Astrocyte (in vitro differentiated cells and primary cell): ENCODE measurements around the gene TENT5A. TPM values are rescaled to one million over a fixed set of nuclear protein-coding genes. Genes with fewer than 3 reads are reported as not detected.
A peak's percentile ranks its signal among the peaks of the same experiment; 100 is the strongest.

Experiments
- DNase-seq: peaks from one replicate; pipeline ENCODE4 v3.0.0-alpha.2; 2010; ENCODE audit warnings: low read depth
- FAIRE-seq: peaks from 2 replicates; lab custom pipeline; 2011; peaks lifted over from hg19 to GRCh38; lab: Jason Lieb, UNC
- H2AFZ ChIP-seq: 2 replicates; pipeline ENCODE4 v1.6.0; 2012; ENCODE audit warnings: low read depth, low read length, inconsistent platforms
- H3K27ac ChIP-seq: 2 replicates; pipeline ENCODE4 v1.5.1; 2011; ENCODE audit warnings: low read depth, low read length, inconsistent platforms
- H3K27me3 ChIP-seq: 2 replicates; pipeline ENCODE4 v1.6.0; 2011; ENCODE audit warnings: low read length, inconsistent platforms; ENCODE audit not compliant: insufficient read depth
- H3K36me3 ChIP-seq: 2 replicates; pipeline ENCODE4 v1.5.1; 2011; ENCODE audit warnings: low read length, inconsistent platforms; ENCODE audit not compliant: insufficient read depth
- H3K4me1 ChIP-seq: 2 replicates; pipeline ENCODE4 v1.5.1; 2011; ENCODE audit warnings: low read length, inconsistent platforms; ENCODE audit not compliant: insufficient read depth
- H3K4me2 ChIP-seq: 2 replicates; pipeline ENCODE4 v1.6.0; 2012; ENCODE audit warnings: low read length, inconsistent platforms
- H3K4me3 ChIP-seq: 2 replicates; pipeline ENCODE4 v1.5.1; 2011; ENCODE audit warnings: low read depth, mild to moderate bottlenecking, low read length, inconsistent platforms; ENCODE audit not compliant: insufficient read depth
- H3K79me2 ChIP-seq: 2 replicates; pipeline ENCODE4 v1.6.0; 2012; ENCODE audit warnings: mild to moderate bottlenecking, low read length, inconsistent platforms; ENCODE audit not compliant: insufficient read depth
- H3K9ac ChIP-seq: 2 replicates; pipeline ENCODE4 v1.6.0; 2012; ENCODE audit warnings: mild to moderate bottlenecking, low read length, inconsistent platforms
- H3K9me3 ChIP-seq: 2 replicates; pipeline ENCODE4 v1.5.1; 2012; ENCODE audit warnings: low read depth, mild to moderate bottlenecking, low read length, inconsistent platforms; ENCODE audit not compliant: insufficient read depth
- H4K20me1 ChIP-seq: 2 replicates; pipeline ENCODE4 v1.6.0; 2012; ENCODE audit warnings: low read length, inconsistent platforms; ENCODE audit not compliant: insufficient read depth
- H3K27ac Mint-ChIP-seq: one replicate; pipeline ENCODE4 v1.8.0; 2021; ENCODE audit warnings: mild to moderate bottlenecking, mixed read lengths; ENCODE audit not compliant: unreplicated experiment
- H3K27me3 Mint-ChIP-seq: one replicate; pipeline ENCODE4 v1.8.0; 2021; ENCODE audit warnings: low read depth, mixed read lengths; ENCODE audit not compliant: unreplicated experiment
- H3K36me3 Mint-ChIP-seq: one replicate; pipeline ENCODE4 v1.8.0; 2021; ENCODE audit warnings: low read depth, mixed read lengths; ENCODE audit not compliant: unreplicated experiment
- H3K4me1 Mint-ChIP-seq: one replicate; pipeline ENCODE4 v1.8.0; 2021; ENCODE audit warnings: low read depth, mixed read lengths; ENCODE audit not compliant: unreplicated experiment
- H3K4me3 Mint-ChIP-seq: one replicate; pipeline ENCODE4 v1.8.0; 2021; ENCODE audit warnings: mild to moderate bottlenecking, moderate library complexity, mixed read lengths; ENCODE audit not compliant: unreplicated experiment
- H3K9me3 Mint-ChIP-seq: one replicate; pipeline ENCODE4 v1.8.0; 2021; ENCODE audit warnings: mild to moderate bottlenecking, mixed read lengths; ENCODE audit not compliant: unreplicated experiment
- CTCF ChIP-seq: IDR thresholded peaks from 2 replicates; pipeline ENCODE4 v1.5.1; 2011; ENCODE audit warnings: low read depth, mild to moderate bottlenecking, inconsistent platforms, low read length, moderate library complexity; ENCODE audit not compliant: insufficient read depth
- EZH2 ChIP-seq: IDR thresholded peaks from 2 replicates; pipeline ENCODE4 v1.6.1; 2012; ENCODE audit warnings: mild to moderate bottlenecking, low read length, inconsistent platforms; ENCODE audit not compliant: insufficient read depth
- total RNA-seq: library from RNA; stranded (reverse); gene quantifications from 2 replicates; pipeline ENCODE4 v1.2.1, GENCODE V29; 2021

TENT5A gene
- total RNA-seq, 1 donor from 2014 or later: 17.8 TPM

DNA sequence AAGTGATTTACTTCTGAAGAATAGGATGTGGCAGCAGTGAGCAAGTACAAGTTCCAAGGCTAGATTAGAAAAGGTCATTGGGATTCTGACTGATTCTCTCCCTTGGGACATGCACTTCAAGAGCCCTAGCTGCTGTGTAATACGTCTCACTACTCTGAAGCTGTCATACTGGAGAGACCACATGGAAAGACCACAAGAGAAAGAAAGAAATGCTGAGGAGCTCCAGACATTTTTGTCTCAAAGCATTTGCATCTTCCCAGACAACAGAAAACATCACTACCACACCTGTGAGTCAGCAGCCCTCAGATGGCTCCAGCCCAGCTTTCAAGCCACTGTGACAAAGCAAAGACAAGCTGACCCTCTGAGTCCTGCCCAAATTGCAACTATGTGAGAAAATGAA lies 20.7 kb downstream of the TENT5A start:
- TF ChIP-seq EZH2: no peak
- no peak for TF ChIP-seq CTCF
- H4K20me1 ChIP-seq: no peaks in the 10 kb centered on the region
- no peaks in the 10 kb centered on the region for H3K4me1 ChIP-seq
- Mint-ChIP-seq H3K27me3 (no peaks in the 10 kb centered on the region), H3K36me3 (peaks cover 4% of the 10 kb centered on the region), H3K27ac (peak overlapping the region; percentile 73), H3K9me3 (peaks cover 7% of the 10 kb centered on the region), H3K4me3 (no peak overlapping the region), H3K4me1 (peaks cover 11% of the 10 kb centered on the region)
- H2AFZ ChIP-seq: peak overlapping the region; percentile 37
- no peaks in the 10 kb centered on the region for H3K36me3 ChIP-seq
- no peaks in the 10 kb centered on the region for H3K79me2 ChIP-seq
- no peaks in the 10 kb centered on the region for H3K9me3 ChIP-seq
- H3K4me3 ChIP-seq: no peak overlapping the region
- no peaks in the 10 kb centered on the region for H3K27me3 ChIP-seq
- peak; percentile 78 for FAIRE-seq
- no peak overlapping the region for H3K27ac ChIP-seq
- DNase-seq: peak; percentile 81
- H3K4me2 ChIP-seq: no peak overlapping the region
- no peak overlapping the region for H3K9ac ChIP-seq

DNA sequence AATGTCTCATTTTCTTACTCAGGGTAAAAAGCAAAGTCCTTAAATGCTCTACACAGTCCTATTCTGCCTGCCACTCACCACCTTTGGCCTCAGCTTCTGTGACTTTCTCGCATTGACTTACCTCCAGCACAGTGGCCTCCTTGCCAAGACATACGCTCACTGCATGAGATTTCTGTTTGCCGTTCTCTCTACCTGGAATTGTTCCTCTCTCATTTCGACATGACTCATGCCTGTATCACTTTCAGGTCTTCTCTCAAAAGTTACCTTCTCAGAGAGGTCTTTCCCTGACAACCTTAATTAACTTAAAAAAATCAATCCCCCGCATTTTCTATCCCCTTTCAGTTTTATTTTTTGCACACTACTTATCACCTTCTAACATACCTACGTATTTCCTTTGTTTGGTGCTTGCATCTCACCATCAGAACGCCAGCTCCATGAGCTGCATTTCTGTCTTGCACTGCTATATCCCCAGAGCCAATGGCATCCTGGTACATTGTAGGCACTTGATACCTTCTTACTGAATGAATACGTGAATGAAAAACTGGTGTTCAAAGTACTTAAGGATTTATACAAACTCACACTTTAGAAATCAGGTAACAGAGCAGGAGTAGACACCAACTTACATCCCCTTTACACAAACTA lies 24.5 kb downstream of the TENT5A start:
- TF ChIP-seq CTCF (no peak), EZH2 (no peak)
- H3K9me3 ChIP-seq: no peaks in the 10 kb centered on the region
- H4K20me1 ChIP-seq: no peaks in the 10 kb centered on the region

GRCh38 chr6:81725127-81725526 lies 27.4 kb downstream of the TENT5A start:
- no peak for TF ChIP-seq CTCF
- TF ChIP-seq EZH2: no peak
- Histone ChIP-seq H3K9me3 (no peaks in the 10 kb centered on the region), H3K79me2 (no peaks in the 10 kb centered on the region), H4K20me1 (no peaks in the 10 kb centered on the region), H3K9ac (no peak overlapping the region), H2AFZ (no peak overlapping the region), H3K27me3 (no peaks in the 10 kb centered on the region), H3K4me1 (no peaks in the 10 kb centered on the region), H3K4me2 (no peak overlapping the region), H3K36me3 (no peaks in the 10 kb centered on the region), H3K4me3 (no peak overlapping the region), H3K27ac (no peak overlapping the region)
- H3K4me3 Mint-ChIP-seq: no peak overlapping the region
- H3K4me1 Mint-ChIP-seq: no peaks in the 10 kb centered on the region
- DNase-seq (no peak), FAIRE-seq (no peak)
- H3K27me3 Mint-ChIP-seq: no peaks in the 10 kb centered on the region
- no peak overlapping the region for H3K27ac Mint-ChIP-seq
- H3K36me3 Mint-ChIP-seq: no peaks in the 10 kb centered on the region
- H3K9me3 Mint-ChIP-seq: peaks cover 1% of the 10 kb centered on the region

More for the DNA sequence above, 24.5 kb downstream of the TENT5A start:
- Mint-ChIP-seq H3K27me3 (no peaks in the 10 kb centered on the region), H3K4me1 (peaks cover 9% of the 10 kb centered on the region), H3K4me3 (no peak overlapping the region), H3K9me3 (peaks cover 1% of the 10 kb centered on the region), H3K36me3 (no peaks in the 10 kb centered on the region), H3K27ac (no peak overlapping the region)
- Histone ChIP-seq H3K9ac (no peak overlapping the region), H2AFZ (no peak overlapping the region), H3K27ac (no peak overlapping the region), H3K4me2 (no peak overlapping the region), H3K27me3 (no peaks in the 10 kb centered on the region), H3K4me3 (no peak overlapping the region), H3K79me2 (no peaks in the 10 kb centered on the region), H3K4me1 (no peaks in the 10 kb centered on the region), H3K36me3 (no peaks in the 10 kb centered on the region)
- no peak for DNase-seq
- FAIRE-seq: no peak
